Suprapubic skin (tissue), 4 donors: Measurements from ENCODE around the gene COL25A1. TPM values are rescaled to one million over a fixed set of nuclear protein-coding genes. Genes with fewer than 3 reads are reported as not detected.

Source experiments
- DNase-seq, 2 donors: peaks; one replicate each; pipeline ENCODE4 v3.0.0-alpha.2; 2019; ENCODE audit warnings: low spot score in 2 of 2
- H3K27ac ChIP-seq: fragments of 200-600 bp; sonication (generic); one replicate; pipeline ENCODE4 v1.5.1; 2019
- H3K27me3 ChIP-seq: fragments of 200-600 bp; sonication (generic); one replicate; pipeline ENCODE4 v1.5.1; 2019
- H3K36me3 ChIP-seq: fragments of 200-600 bp; sonication (generic); one replicate; pipeline ENCODE4 v1.5.1; 2019
- H3K4me1 ChIP-seq: fragments of 200-600 bp; sonication (generic); one replicate; pipeline ENCODE4 v1.5.1; 2019
- H3K4me3 ChIP-seq: fragments of 200-600 bp; sonication (generic); one replicate; pipeline ENCODE4 v1.5.1; 2019; ENCODE audit warnings: mild to moderate bottlenecking
- H3K9me3 ChIP-seq: fragments of 200-600 bp; sonication (generic); one replicate; pipeline ENCODE4 v1.5.1; 2019
- EP300 ChIP-seq: sonication (generic); formaldehyde crosslinking; IDR thresholded peaks from one replicate; pipeline ENCODE4 v1.6.1; 2017; ENCODE audit warnings: antibody characterized with exemption
- POLR2A ChIP-seq, 2 donors: fragments of 450-650 bp; IDR thresholded peaks; one replicate each; pipeline ENCODE4 v1.6.1; 2017; ENCODE audit warnings: antibody characterized with exemption in 2 of 2, mild to moderate bottlenecking in 2 of 2, moderate library complexity in 2 of 2
- POLR2AphosphoS5 ChIP-seq, 3 donors: sonication (generic); formaldehyde crosslinking; IDR thresholded peaks; one replicate each; pipeline ENCODE4 v1.6.1; 2017; ENCODE audit warnings: antibody characterized with exemption in 3 of 3
- WGBS: methylation state at CpG from one replicate; pipeline ENCODE4 v1.1.5; 2018; 5-methylcytosine and 5-hydroxymethylcytosine counted together
- total RNA-seq, 4 donors: library from RNA; depleted of rRNA; stranded (reverse); fragments of >200 nt; gene quantifications; one replicate each; pipeline ENCODE4 v1.1.0, GENCODE V29; 2016
- TF ChIP-seq, protein P1 (sequence below), 2 donors: fragments of 200-600 bp in 1 of 2; fragments of 450-650 bp in 1 of 2; sonication (generic) in 1 of 2; IDR thresholded peaks; one replicate each; pipeline ENCODE4 v1.5.1; 2016 to 2019; ENCODE audit warnings: antibody characterized with exemption in 2 of 2, mild to moderate bottlenecking in 1 of 2, moderate library complexity in 1 of 2

Gene COL25A1
- 1 to 10 TPM in 2 of 4 donors, under 1 TPM in 2; 0.30 to 1.4 (median 1.0) TPM for total RNA-seq

DNA sequence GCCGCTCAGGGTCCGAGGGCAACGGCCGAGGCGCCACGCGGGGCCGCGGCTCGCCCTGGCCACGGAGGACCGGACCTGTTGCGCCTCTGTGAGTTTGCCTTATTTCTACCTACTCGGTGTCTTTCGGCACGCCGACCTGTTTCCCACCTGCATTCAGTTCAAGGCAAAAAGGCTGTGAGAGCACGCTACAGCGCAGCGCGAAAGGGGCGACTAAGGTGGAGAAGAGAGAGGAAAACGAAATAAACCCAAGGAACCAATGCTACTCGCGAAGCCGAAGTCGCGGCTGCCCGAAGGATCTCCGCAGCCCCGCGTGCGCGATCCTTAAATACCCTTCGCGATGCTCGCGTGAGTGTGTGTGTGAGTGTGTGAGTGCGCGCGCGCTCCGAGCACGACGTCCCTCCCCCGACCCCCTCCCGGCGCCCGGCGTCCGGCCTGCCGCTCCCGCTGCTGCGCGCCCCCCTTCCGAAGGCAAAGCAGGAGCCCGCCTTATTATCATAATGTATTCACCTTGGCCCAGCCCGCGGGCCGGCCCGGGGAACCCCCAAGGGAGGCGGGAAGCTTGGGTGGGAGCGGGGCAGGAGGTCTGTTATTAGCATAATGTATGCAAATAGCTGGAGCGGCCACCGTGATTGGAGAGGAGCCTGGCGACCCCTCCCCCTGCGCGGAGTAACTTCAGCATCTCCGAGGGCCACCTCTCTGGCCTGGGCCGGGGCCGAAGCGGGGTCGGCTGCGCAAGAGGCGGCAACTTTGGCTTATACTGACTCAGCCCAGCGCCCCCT, at the start of gene COL25A1:
Gene COL25A1, minus strand, starts transcription at position 298 of the 779 bp plus-strand sequence.
- Histone ChIP-seq H3K4me1 (peaks cover 15% of the 10 kb centered on the region), H3K9me3 (no peaks in the 10 kb centered on the region), H3K27ac (no peak within 1 kb of the TSS), H3K27me3 (peaks cover 26% of the 10 kb centered on the region), H3K36me3 (no peaks in the 10 kb centered on the region), H3K4me3 (peak within 1 kb of the TSS; percentile 64)
- 0% methylated on average over 16 of the region's 76 CpGs for WGBS
- DNase-seq: peak in 1 of 2 donors; percentile 63
- TF ChIP-seq, protein P1, sequence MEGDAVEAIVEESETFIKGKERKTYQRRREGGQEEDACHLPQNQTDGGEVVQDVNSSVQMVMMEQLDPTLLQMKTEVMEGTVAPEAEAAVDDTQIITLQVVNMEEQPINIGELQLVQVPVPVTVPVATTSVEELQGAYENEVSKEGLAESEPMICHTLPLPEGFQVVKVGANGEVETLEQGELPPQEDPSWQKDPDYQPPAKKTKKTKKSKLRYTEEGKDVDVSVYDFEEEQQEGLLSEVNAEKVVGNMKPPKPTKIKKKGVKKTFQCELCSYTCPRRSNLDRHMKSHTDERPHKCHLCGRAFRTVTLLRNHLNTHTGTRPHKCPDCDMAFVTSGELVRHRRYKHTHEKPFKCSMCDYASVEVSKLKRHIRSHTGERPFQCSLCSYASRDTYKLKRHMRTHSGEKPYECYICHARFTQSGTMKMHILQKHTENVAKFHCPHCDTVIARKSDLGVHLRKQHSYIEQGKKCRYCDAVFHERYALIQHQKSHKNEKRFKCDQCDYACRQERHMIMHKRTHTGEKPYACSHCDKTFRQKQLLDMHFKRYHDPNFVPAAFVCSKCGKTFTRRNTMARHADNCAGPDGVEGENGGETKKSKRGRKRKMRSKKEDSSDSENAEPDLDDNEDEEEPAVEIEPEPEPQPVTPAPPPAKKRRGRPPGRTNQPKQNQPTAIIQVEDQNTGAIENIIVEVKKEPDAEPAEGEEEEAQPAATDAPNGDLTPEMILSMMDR (IDR thresholded peaks at IDR 0.05): no peak
- TF ChIP-seq EP300 (no peak), POLR2A (IDR thresholded peaks at IDR 0.05) (no peak), POLR2AphosphoS5 (IDR thresholded peaks at IDR 0.05) (no peak)

DNA sequence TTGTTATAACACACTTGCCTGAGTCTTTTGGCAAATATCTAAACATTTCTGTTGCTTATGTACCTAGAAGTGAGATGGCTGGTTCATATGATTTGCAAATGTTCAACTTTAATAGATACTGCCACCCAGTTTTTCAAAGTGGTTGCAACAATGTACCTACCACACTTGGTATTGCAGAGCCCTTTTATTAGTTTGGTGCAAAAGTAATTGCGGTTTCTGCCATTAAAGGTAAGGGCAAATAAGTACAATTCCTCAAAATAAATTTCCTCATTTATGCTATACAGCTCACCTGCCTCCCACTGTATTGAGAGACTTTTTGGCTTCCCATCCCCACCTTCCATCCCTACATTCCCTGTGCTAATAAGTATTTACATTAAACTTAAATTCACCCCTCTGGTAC, 47.7 kb upstream of the COL25A1 start:
- TF ChIP-seq POLR2A (IDR thresholded peaks at IDR 0.05) (no peak), POLR2AphosphoS5 (IDR thresholded peaks at IDR 0.05) (no peak), EP300 (no peak)
- TF ChIP-seq, protein P1 (IDR thresholded peaks at IDR 0.05): no peak
- no peaks in the 10 kb centered on the region for H3K27me3 ChIP-seq
- H3K9me3 ChIP-seq: peaks cover 10% of the 10 kb centered on the region
- DNase-seq: no peak
- H3K27ac ChIP-seq: no peak overlapping the region
- H3K36me3 ChIP-seq: no peaks in the 10 kb centered on the region
- H3K4me1 ChIP-seq: no peaks in the 10 kb centered on the region
- WGBS: 100% methylated on average over 1 of the region's 1 CpG
- no peak overlapping the region for H3K4me3 ChIP-seq

DNA sequence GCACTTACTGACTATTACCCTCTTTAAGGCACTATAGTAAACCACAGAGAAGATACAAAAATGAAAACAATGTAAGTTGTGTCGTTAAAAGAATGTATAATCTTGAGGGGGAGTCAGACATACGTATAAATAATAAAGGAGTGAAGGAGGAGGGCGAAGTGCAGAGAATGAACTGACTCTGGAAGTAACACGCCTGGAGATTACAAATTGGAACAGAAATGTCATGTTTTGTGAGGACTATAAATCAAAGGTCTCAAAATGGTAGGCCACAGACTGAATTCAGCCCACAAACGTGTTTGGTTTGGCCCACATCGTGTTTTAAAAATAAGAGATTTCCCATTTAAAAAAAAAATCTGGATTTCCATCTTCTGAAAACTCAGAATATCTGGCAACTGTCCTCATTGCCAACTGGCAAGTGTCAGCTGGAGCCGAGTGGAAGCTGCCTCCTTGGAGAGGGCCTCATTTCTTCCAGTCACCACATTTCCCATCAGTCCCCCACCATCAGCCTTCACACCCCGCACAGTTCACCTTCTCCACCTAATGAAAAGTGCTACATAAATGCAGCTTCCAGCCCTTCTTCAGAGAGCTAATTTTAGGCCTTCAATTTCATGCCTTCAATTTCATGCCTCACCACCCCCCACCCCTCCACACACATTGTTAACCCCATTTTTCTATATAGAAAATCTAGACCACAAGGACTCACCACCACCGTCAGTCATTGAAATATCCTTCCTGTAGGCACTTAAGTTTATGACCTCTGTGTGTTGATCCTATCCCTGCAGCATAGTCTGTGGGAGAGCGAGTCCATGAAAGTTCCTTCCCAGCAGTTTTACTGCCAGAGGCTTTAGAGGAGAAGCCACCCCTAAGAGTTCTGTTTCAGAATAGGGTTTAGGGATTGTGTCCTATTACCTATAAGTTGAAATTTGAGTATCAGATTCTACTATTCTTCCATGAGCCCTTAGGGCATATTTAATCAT, 32.0 kb upstream of the COL25A1 start:
- no peak overlapping the region for H3K27ac ChIP-seq
- TF ChIP-seq EP300 (no peak), POLR2AphosphoS5 (IDR thresholded peaks at IDR 0.05) (no peak), POLR2A (IDR thresholded peaks at IDR 0.05) (no peak)
- TF ChIP-seq, protein P1 (IDR thresholded peaks at IDR 0.05): no peak
- no peak for DNase-seq
- 73% methylated on average over 10 of the region's 10 CpGs for WGBS
- H3K36me3 ChIP-seq: no peaks in the 10 kb centered on the region
- no peaks in the 10 kb centered on the region for H3K27me3 ChIP-seq
- no peaks in the 10 kb centered on the region for H3K9me3 ChIP-seq
- H3K4me3 ChIP-seq: no peak overlapping the region
- no peaks in the 10 kb centered on the region for H3K4me1 ChIP-seq

DNA sequence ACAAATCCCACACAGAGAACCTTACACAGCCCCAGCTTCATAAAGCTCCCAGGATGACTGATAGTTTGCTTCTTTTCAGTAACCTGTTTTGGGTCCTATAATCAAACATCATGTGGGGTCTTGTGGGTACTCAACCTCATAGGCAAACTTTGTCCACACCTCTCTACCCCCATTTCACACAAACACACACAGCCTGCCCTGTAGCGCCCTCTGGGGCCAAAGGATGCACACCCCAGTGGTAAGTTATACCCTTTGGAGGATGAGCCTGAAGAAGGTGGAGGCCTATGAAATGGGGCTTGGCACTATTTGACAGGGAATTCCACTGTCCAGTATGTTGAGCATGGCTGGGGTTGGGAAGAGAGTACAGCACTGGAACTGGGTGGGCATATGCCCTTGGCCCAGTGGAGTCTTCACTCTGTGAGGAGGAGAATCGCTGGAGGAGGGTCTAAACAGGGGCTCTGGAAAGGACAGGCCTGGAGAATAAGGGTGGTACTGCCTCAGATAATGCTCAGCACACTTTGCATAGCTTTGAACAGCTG, 30.5 kb upstream of the COL25A1 start:
- no peak for DNase-seq
- WGBS: 76% methylated on average over 2 of the region's 2 CpGs
- TF ChIP-seq POLR2A (IDR thresholded peaks at IDR 0.05): no peak
- no peak for TF ChIP-seq POLR2AphosphoS5 (IDR thresholded peaks at IDR 0.05)
- TF ChIP-seq, protein P1 (IDR thresholded peaks at IDR 0.05): no peak
- TF ChIP-seq EP300: no peak
- Histone ChIP-seq H3K4me1 (no peaks in the 10 kb centered on the region), H3K27ac (no peak overlapping the region), H3K27me3 (no peaks in the 10 kb centered on the region), H3K4me3 (no peak overlapping the region), H3K36me3 (no peaks in the 10 kb centered on the region), H3K9me3 (no peaks in the 10 kb centered on the region)
